Liver (tissue), 9 donors: ENCODE data around the gene BOLA1. TPM values are rescaled to one million over a fixed set of nuclear protein-coding genes. Genes with fewer than 3 reads are reported as not detected.

Experiments used
- DNase-seq: peaks from one replicate; pipeline ENCODE4 v3.0.0-alpha.2; 2017; ENCODE audit warnings: low spot score
- H3K27ac ChIP-seq, 2 donors: one replicate each; pipeline ENCODE4 v1.7.0; 2013; ENCODE audit warnings: inconsistent platforms in 2 of 2, low read length in 2 of 2, control low read depth in 1 of 2, low read depth in 1 of 2, mild to moderate bottlenecking in 1 of 2
- H3K27me3 ChIP-seq, 4 donors: one replicate each; pipeline versions ENCODE4 v1.6.1 to v1.7.0; 2013; ENCODE audit warnings: low read length in 3 of 4, inconsistent platforms in 1 of 4, mild to moderate bottlenecking in 1 of 4, moderate library complexity in 1 of 4; ENCODE audit not compliant: control insufficient read depth in 4 of 4, insufficient read depth in 4 of 4
- H3K36me3 ChIP-seq, 4 donors: one replicate each; pipeline versions ENCODE4 v1.6.1 to v1.7.0; 2013; ENCODE audit warnings: low read length in 3 of 4, mild to moderate bottlenecking in 3 of 4, low read depth in 1 of 4, moderate library complexity in 1 of 4; ENCODE audit not compliant: control insufficient read depth in 4 of 4, insufficient read depth in 3 of 4
- H3K4me1 ChIP-seq, 4 donors: one replicate each; pipeline versions ENCODE4 v1.6.1 to v1.7.0; 2013; ENCODE audit warnings: low read length in 3 of 4, mild to moderate bottlenecking in 3 of 4, moderate library complexity in 1 of 4; ENCODE audit not compliant: control insufficient read depth in 4 of 4, insufficient read depth in 4 of 4
- H3K4me3 ChIP-seq, 3 donors: one replicate each; pipeline versions ENCODE4 v1.6.1 to v1.7.0; 2013; ENCODE audit warnings: low read length in 3 of 3, control low read depth in 1 of 3, low read depth in 1 of 3, mild to moderate bottlenecking in 1 of 3
- H3K9ac ChIP-seq, 2 donors: one replicate each; pipeline ENCODE4 v1.7.0; 2013; ENCODE audit warnings: low read length in 2 of 2, mild to moderate bottlenecking in 2 of 2, moderate library complexity in 2 of 2, control low read depth in 1 of 2, low read depth in 1 of 2
- H3K9me3 ChIP-seq, 4 donors: one replicate each; pipeline versions ENCODE4 v1.6.1 to v1.7.0; 2013; ENCODE audit warnings: low read length in 3 of 4; ENCODE audit not compliant: control insufficient read depth in 4 of 4
- ATF3 ChIP-seq: IDR thresholded peaks from 2 replicates; pipeline ENCODE4 v1.6.1; 2016; ENCODE audit warnings: antibody characterized with exemption
- EGR1 ChIP-seq, 2 donors: IDR thresholded peaks; 2 replicates each; pipeline ENCODE4 v1.6.1; 2016 to 2018; ENCODE audit warnings: antibody characterized with exemption in 2 of 2, low read depth in 2 of 2
- FOXA1 ChIP-seq: IDR thresholded peaks from 2 replicates; pipeline ENCODE4 v1.6.1; 2016; ENCODE audit warnings: antibody characterized with exemption
- FOXA2 ChIP-seq: IDR thresholded peaks from 2 replicates; pipeline ENCODE4 v1.6.1; 2016; ENCODE audit warnings: antibody characterized with exemption
- GABPA ChIP-seq, 2 donors: IDR thresholded peaks in 1 of 2; conservative IDR thresholded peaks in 1 of 2; 2 replicates each; pipeline ENCODE4 v1.6.1; 2016; ENCODE audit warnings: antibody characterized with exemption in 2 of 2, mild to moderate bottlenecking in 1 of 2, moderate library complexity in 1 of 2
- HNF4A ChIP-seq, 2 donors: conservative IDR thresholded peaks; 2 replicates each; pipeline ENCODE4 v1.6.1; 2016; ENCODE audit warnings: antibody characterized with exemption in 2 of 2, mild to moderate bottlenecking in 2 of 2
- HNF4G ChIP-seq: IDR thresholded peaks from 2 replicates; pipeline ENCODE4 v1.6.1; 2016; ENCODE audit warnings: antibody characterized with exemption
- JUND ChIP-seq, 2 donors: IDR thresholded peaks; 2 replicates each; pipeline ENCODE4 v1.6.1; 2016; ENCODE audit warnings: antibody characterized with exemption in 2 of 2
- NR2F2 ChIP-seq: IDR thresholded peaks from 2 replicates; pipeline ENCODE4 v1.6.1; 2016; ENCODE audit warnings: antibody characterized with exemption
- RAD21 ChIP-seq, 2 donors: IDR thresholded peaks; 2 replicates each; pipeline ENCODE4 v1.6.1; 2016; ENCODE audit warnings: antibody characterized with exemption in 2 of 2, mild to moderate bottlenecking in 2 of 2
- RXRA ChIP-seq, 2 donors: IDR thresholded peaks; 2 replicates each; pipeline ENCODE4 v1.6.1; 2017 to 2018; ENCODE audit warnings: antibody characterized with exemption in 2 of 2, mild to moderate bottlenecking in 1 of 2
- SP1 ChIP-seq: IDR thresholded peaks from 2 replicates; pipeline ENCODE4 v1.6.1; 2018; ENCODE audit warnings: antibody characterized with exemption, mild to moderate bottlenecking
- TAF1 ChIP-seq: conservative IDR thresholded peaks from 2 replicates; pipeline ENCODE4 v1.6.1; 2016; ENCODE audit warnings: antibody characterized with exemption, mild to moderate bottlenecking
- YY1 ChIP-seq: IDR thresholded peaks from 2 replicates; pipeline ENCODE4 v1.6.1; 2016; ENCODE audit warnings: antibody characterized with exemption, mild to moderate bottlenecking
- ZBTB33 ChIP-seq: IDR thresholded peaks from 2 replicates; pipeline ENCODE4 v1.6.1; 2016; ENCODE audit warnings: antibody characterized with exemption
- WGBS: extraction: QIAGEN DNeasy Blood & Tissue Kit; methylation state at CpG from one replicate; pipeline ENCODE4 v1.1.7; 2013; 5-methylcytosine and 5-hydroxymethylcytosine counted together
- polyA plus RNA-seq, 2 donors: library from polyadenylated mRNA; stranded (reverse) in 1 of 2; unstranded in 1 of 2; fragments of 200-250 nt in 1 of 2; fragments of >200 nt in 1 of 2; fragmentation: Nextera tagmentation in 1 of 2; extraction: Ambion mirVana in 1 of 2; gene quantifications; one replicate each; pipeline versions ENCODE4 v1.2.1 to v1.2.3, GENCODE V29; 2013 to 2015
- total RNA-seq, 2 donors: library from RNA; depleted of rRNA; stranded (reverse); fragments of >200 nt; gene quantifications; one replicate each; pipeline ENCODE4 v1.2.3, GENCODE V29; 2014
- TF ChIP-seq, protein P1 (sequence below): IDR thresholded peaks from 2 replicates; pipeline ENCODE4 v1.6.1; 2016; ENCODE audit warnings: antibody characterized with exemption, mild to moderate bottlenecking
- TF ChIP-seq, protein P2 (sequence below): fragments of 150-350 bp; IDR thresholded peaks from 2 replicates; pipeline ENCODE4 v1.5.1; 2017; ENCODE audit warnings: improper control_type of control experiment, low read depth, low read length; ENCODE audit not compliant: missing input control
- TF ChIP-seq, protein P3 (sequence below): IDR thresholded peaks from 2 replicates; pipeline ENCODE4 v1.6.1; 2016; ENCODE audit warnings: antibody characterized with exemption
- donor health status: healthy.
- donor health status: healthy.
- donor health status: healthy.
- donor health status: healthy.
- donor health status: healthy.

Gene BOLA1, protein sequence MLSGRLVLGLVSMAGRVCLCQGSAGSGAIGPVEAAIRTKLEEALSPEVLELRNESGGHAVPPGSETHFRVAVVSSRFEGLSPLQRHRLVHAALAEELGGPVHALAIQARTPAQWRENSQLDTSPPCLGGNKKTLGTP
- total RNA-seq, result 10 to 100 TPM; 10.2 to 10.8 TPM
- polyA plus RNA-seq, result 10 to 100 TPM; 12.3 to 22.1 TPM

GRCh38 chr1:149899460-149900284 lies at the start of gene BOLA1:
BOLA1 (plus strand) TSS chr1:149899568; CDS start chr1:149900060, 492 bp downstream.
- Histone ChIP-seq H3K9me3 (no peaks in the 10 kb centered on the region), H3K27me3 (no peaks in the 10 kb centered on the region), H3K4me1 (peaks cover 2 to 19% (median 6%) of the 10 kb centered on the region in 4 donors), H3K4me3 (peak within 1 kb of the TSS; percentile 57 to 91 (median 76)), H3K27ac (peak within 1 kb of the TSS; percentile 91 to 95), H3K9ac (peak within 1 kb of the TSS; percentile 72 to 85), H3K36me3 (no peaks in the 10 kb centered on the region)
- DNase-seq, result peak; percentile 89
- TF ChIP-seq SP1 (peak; percentile 74), ZBTB33 (peak; percentile 63), YY1 (peak; percentile 96), FOXA1 (no peak), JUND (IDR thresholded peaks at IDR 0.05) (no peak), HNF4G (peak; percentile 50), RXRA (IDR thresholded peaks at IDR 0.05) (peak; percentile 38 to 46), GABPA (IDR thresholded peaks at IDR 0.05 in 1 of 2, conservative IDR thresholded peaks at IDR 0.05 in 1 of 2) (peak in 1 of 2 donors; percentile 77), FOXA2 (no peak), NR2F2 (peak; percentile 58), TAF1 (peak; percentile 91), RAD21 (IDR thresholded peaks at IDR 0.05) (peak; percentile 40 to 55), HNF4A (conservative IDR thresholded peaks at IDR 0.05) (peak; percentile 74 to 80), ATF3 (no peak), EGR1 (IDR thresholded peaks at IDR 0.05; ENCODE audit: low read depth in 2 of 2) (peak in 1 of 2 donors; percentile 18)
- TF ChIP-seq, protein P1, sequence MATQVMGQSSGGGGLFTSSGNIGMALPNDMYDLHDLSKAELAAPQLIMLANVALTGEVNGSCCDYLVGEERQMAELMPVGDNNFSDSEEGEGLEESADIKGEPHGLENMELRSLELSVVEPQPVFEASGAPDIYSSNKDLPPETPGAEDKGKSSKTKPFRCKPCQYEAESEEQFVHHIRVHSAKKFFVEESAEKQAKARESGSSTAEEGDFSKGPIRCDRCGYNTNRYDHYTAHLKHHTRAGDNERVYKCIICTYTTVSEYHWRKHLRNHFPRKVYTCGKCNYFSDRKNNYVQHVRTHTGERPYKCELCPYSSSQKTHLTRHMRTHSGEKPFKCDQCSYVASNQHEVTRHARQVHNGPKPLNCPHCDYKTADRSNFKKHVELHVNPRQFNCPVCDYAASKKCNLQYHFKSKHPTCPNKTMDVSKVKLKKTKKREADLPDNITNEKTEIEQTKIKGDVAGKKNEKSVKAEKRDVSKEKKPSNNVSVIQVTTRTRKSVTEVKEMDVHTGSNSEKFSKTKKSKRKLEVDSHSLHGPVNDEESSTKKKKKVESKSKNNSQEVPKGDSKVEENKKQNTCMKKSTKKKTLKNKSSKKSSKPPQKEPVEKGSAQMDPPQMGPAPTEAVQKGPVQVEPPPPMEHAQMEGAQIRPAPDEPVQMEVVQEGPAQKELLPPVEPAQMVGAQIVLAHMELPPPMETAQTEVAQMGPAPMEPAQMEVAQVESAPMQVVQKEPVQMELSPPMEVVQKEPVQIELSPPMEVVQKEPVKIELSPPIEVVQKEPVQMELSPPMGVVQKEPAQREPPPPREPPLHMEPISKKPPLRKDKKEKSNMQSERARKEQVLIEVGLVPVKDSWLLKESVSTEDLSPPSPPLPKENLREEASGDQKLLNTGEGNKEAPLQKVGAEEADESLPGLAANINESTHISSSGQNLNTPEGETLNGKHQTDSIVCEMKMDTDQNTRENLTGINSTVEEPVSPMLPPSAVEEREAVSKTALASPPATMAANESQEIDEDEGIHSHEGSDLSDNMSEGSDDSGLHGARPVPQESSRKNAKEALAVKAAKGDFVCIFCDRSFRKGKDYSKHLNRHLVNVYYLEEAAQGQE, result peak; percentile 92
- TF ChIP-seq, protein P2, sequence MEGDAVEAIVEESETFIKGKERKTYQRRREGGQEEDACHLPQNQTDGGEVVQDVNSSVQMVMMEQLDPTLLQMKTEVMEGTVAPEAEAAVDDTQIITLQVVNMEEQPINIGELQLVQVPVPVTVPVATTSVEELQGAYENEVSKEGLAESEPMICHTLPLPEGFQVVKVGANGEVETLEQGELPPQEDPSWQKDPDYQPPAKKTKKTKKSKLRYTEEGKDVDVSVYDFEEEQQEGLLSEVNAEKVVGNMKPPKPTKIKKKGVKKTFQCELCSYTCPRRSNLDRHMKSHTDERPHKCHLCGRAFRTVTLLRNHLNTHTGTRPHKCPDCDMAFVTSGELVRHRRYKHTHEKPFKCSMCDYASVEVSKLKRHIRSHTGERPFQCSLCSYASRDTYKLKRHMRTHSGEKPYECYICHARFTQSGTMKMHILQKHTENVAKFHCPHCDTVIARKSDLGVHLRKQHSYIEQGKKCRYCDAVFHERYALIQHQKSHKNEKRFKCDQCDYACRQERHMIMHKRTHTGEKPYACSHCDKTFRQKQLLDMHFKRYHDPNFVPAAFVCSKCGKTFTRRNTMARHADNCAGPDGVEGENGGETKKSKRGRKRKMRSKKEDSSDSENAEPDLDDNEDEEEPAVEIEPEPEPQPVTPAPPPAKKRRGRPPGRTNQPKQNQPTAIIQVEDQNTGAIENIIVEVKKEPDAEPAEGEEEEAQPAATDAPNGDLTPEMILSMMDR, result no peak
- TF ChIP-seq, protein P3, sequence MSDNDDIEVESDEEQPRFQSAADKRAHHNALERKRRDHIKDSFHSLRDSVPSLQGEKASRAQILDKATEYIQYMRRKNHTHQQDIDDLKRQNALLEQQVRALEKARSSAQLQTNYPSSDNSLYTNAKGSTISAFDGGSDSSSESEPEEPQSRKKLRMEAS, result peak; percentile 89
- 9% methylated on average over 65 of the region's 65 CpGs for WGBS
